Non-pigmented ciliary epithelial cell (primary cell): ENCODE measurements around the gene NEURL4.

Experiments used
- DNase-seq: peaks from one replicate; pipeline ENCODE4 v3.0.0-alpha.2; 2010; ENCODE audit warnings: low read depth

The NEURL4 gene

GRCh38 chr17:7279448-7279847 lies 49.7 kb downstream of the NEURL4 start:
- DNase-seq = no peak

- no peak for DNase-seq
Observed at GRCh38 chr17:7266784-7267183, 62.4 kb downstream of the NEURL4 start.
